NT2/D1 (cell line): Measurements from ENCODE around the gene CPHXL2.

Source experiments
- DNase-seq: peaks from one replicate; pipeline ENCODE4 v3.0.0-alpha.2; 2011; ENCODE audit warnings: low read depth, low spot score
- H3K27me3 ChIP-seq: 2 replicates; pipeline ENCODE4 v1.6.0; 2011; ENCODE audit warnings: mild to moderate bottlenecking; ENCODE audit not compliant: insufficient read length, insufficient read depth
- H3K36me3 ChIP-seq: 2 replicates; pipeline ENCODE4 v1.6.1; 2011; ENCODE audit warnings: mild to moderate bottlenecking, low read length, mixed read lengths; ENCODE audit not compliant: insufficient read depth, insufficient read length
- H3K4me1 ChIP-seq: 2 replicates; pipeline ENCODE4 v1.5.1; 2011; ENCODE audit not compliant: insufficient read depth, insufficient read length
- H3K4me3 ChIP-seq: 2 replicates; pipeline ENCODE4 v1.5.1; 2011; ENCODE audit warnings: low read depth; ENCODE audit not compliant: insufficient read length
- H3K9ac ChIP-seq: 2 replicates; pipeline ENCODE4 v1.6.0; 2011; ENCODE audit warnings: low read depth; ENCODE audit not compliant: insufficient read length
- H3K9me3 ChIP-seq: 2 replicates; pipeline ENCODE4 v1.5.1; 2011; ENCODE audit warnings: mild to moderate bottlenecking, low read length; ENCODE audit not compliant: insufficient read depth
- SUZ12 ChIP-seq: IDR thresholded peaks from 2 replicates; pipeline ENCODE4 v1.6.1; 2011; ENCODE audit not compliant: insufficient read length, insufficient read depth; ENCODE audit errors: extremely low read depth
- YY1 ChIP-seq: IDR thresholded peaks from 2 replicates; pipeline ENCODE4 v1.6.1; 2011; ENCODE audit not compliant: insufficient read length, insufficient read depth
- ZNF274 ChIP-seq: IDR thresholded peaks from 2 replicates; pipeline ENCODE4 v1.6.1; 2011; ENCODE audit warnings: mild to moderate bottlenecking, low read depth, low read length

Gene CPHXL2

DNA sequence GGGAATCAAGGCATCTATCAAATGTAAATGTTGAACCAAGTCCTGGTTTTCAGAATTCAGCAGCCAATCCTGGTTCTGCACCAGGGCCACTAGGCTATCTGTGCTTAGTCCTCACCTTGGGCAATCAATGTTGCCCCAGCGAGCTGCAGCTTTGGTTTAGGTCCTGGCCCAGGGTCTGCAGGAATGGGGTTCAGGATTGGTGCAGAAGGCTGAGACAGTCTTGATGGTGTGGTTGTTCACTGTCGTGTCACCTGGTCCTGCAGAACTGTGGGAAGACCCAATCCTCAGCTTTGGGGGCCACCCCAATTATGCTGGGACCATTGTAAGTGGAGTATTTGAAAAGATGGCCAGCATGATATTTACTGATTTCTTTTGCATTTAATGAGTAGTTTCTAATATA is 18.6 kb downstream of the CPHXL2 start:
- H3K4me3 ChIP-seq: no peak overlapping the region
- H3K36me3 ChIP-seq: peaks cover 57% of the 10 kb centered on the region

DNA sequence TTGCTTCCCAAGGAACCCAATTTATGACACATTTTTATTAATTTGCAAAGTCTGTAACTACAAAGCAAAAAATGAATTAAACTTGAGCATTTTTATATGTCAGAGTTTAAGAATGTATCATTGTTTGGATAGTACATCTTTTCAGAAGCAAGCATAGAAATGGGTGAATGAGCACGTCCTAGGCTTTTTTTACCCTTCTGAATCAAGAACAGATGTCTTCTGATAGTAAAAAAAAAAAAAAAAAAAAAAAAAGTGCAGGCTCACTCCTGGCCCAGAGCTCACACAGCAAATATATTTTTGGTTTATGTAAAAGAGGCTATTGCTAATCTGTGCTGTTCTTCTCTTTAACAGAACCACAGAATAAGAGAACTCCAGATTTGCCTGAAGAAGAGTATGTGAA is 22.9 kb downstream of the CPHXL2 start:
- no peak for DNase-seq
- no peak for TF ChIP-seq SUZ12
- TF ChIP-seq YY1: no peak
- TF ChIP-seq ZNF274: no peak
- Histone ChIP-seq H3K9me3 (no peaks in the 10 kb centered on the region), H3K9ac (no peak overlapping the region), H3K36me3 (peaks cover 59% of the 10 kb centered on the region), H3K27me3 (no peaks in the 10 kb centered on the region), H3K4me3 (no peak overlapping the region), H3K4me1 (no peaks in the 10 kb centered on the region)

More for the DNA sequence above, 18.6 kb downstream of the CPHXL2 start:
- DNase-seq: no peak
- no peaks in the 10 kb centered on the region for H3K27me3 ChIP-seq
- no peaks in the 10 kb centered on the region for H3K4me1 ChIP-seq
- no peak overlapping the region for H3K9ac ChIP-seq
- no peaks in the 10 kb centered on the region for H3K9me3 ChIP-seq
- no peak for TF ChIP-seq ZNF274
- no peak for TF ChIP-seq YY1
- no peak for TF ChIP-seq SUZ12

DNA sequence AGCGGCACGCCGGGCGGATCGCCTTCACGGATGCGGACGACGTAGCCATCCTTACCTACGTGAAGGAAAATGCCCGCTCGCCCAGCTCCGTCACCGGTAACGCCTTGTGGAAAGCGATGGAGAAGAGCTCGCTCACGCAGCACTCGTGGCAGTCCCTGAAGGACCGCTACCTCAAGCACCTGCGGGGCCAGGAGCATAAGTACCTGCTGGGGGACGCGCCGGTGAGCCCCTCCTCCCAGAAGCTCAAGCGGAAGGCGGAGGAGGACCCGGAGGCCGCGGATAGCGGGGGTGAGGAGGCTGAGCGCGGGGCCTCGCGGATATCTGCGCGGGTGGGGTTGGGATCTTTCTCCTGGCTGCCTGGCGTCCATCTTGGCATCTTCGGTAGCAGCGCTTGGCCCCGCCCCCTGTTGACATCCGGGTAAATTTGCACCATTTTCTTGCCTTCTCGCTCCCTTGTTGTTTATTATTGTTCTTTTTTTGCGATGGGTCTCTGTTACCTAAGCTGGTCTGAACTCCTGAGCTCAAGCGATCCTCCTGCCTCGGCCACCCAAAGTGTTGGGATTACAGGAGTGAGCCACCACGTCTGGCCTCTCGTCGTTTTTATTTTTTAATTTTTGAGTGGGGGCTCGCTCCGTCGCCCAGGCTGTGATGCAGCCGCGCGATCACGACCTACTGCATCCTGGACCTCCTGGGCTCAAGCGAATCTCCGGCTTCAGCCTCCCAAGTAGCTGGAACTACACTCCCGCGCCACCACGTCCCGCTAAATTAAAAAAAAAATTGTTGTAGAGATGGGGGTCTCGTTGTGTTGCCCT is 28.3 kb downstream of the CPHXL2 start:
- H3K9ac ChIP-seq: peak overlapping the region; percentile 100
- H3K4me1 ChIP-seq: no peaks in the 10 kb centered on the region
- no peaks in the 10 kb centered on the region for H3K27me3 ChIP-seq
- peak overlapping the region; percentile 99 for H3K4me3 ChIP-seq
- peak; percentile 78 for TF ChIP-seq YY1
- TF ChIP-seq ZNF274: no peak
- DNase-seq: peak; percentile 57
- no peaks in the 10 kb centered on the region for H3K9me3 ChIP-seq
- peaks cover 38% of the 10 kb centered on the region for H3K36me3 ChIP-seq

DNA sequence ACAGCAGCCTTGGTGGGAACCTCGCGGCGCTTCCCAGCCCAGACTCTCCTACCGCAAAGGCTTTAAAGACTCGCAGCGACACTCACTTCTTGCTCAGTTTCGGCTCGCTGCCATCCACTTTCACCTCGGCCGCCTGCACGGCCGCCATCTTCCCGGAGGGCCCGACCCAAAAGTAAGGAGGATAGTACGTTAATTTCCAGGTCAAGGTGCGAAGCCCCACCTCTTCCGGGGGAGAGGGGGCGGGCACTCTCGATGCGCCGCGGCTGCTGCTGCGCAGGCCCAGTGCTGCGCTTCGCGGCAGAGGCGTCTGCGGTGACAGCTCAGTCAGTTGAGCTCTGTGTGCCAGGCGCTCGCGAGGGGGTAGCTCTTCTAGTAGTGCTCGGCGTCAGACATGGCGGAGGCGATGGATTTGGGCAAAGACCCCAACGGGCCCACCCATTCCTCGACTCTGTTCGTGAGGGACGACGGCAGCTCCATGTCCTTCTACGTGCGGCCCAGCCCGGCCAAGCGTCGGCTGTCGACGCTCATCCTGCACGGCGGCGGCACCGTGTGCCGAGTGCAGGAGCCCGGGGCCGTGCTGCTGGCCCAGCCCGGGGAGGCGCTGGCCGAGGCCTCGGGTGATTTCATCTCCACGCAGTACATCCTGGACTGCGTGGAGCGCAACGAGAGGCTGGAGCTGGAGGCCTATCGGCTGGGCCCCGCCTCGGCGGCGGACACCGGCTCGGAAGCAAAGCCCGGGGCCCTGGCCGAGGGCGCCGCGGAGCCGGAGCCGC is 29.1 kb downstream of the CPHXL2 start, which contains the start of the genes KARS1 and TERF2IP:
Gene KARS1 (minus strand): TSS at position 174 of the 773 bp plus-strand sequence. CDS start 26 bp downstream, at position 148.
Gene TERF2IP (plus strand): TSS at position 282 of the 773 bp plus-strand sequence. CDS start 110 bp downstream, at position 392.
- DNase-seq: peak; percentile 90
- Histone ChIP-seq H3K9me3 (no peaks in the 10 kb centered on the region), H3K4me3 (peak within 1 kb of the TSS; percentile 99), H3K4me1 (peaks cover under 1% of the 10 kb centered on the region), H3K9ac (peak within 1 kb of the TSS; percentile 100), H3K27me3 (no peaks in the 10 kb centered on the region), H3K36me3 (peaks cover 44% of the 10 kb centered on the region)
- TF ChIP-seq SUZ12: no peak
- peak; percentile 86 for TF ChIP-seq YY1
- TF ChIP-seq ZNF274: no peak

DNA sequence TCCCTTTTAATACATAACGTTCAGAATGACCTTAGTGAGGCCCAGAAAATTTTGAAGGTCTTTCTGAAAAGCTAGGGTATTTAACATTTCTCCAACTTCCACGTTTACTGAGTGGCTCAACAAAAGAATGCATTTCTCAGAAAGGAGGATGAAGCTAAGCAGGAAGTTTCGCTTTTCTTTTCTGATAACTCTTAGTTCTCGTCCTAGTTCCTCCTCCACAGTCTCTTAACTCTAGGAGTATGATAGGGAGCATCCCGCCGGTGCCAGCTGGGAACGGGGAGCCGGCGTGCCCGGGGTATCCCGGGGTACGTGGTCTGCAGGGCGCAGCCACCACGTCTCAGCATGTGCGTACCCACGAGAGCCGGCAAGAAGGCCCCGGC is 29.7 kb downstream of the CPHXL2 start:
- Histone ChIP-seq H3K36me3 (peaks cover 50% of the 10 kb centered on the region), H3K9ac (peak overlapping the region; percentile 100), H3K4me3 (peak overlapping the region; percentile 99), H3K27me3 (no peaks in the 10 kb centered on the region), H3K4me1 (peaks cover 4% of the 10 kb centered on the region), H3K9me3 (no peaks in the 10 kb centered on the region)
- TF ChIP-seq ZNF274 (no peak), SUZ12 (no peak)
- no peak for DNase-seq

DNA sequence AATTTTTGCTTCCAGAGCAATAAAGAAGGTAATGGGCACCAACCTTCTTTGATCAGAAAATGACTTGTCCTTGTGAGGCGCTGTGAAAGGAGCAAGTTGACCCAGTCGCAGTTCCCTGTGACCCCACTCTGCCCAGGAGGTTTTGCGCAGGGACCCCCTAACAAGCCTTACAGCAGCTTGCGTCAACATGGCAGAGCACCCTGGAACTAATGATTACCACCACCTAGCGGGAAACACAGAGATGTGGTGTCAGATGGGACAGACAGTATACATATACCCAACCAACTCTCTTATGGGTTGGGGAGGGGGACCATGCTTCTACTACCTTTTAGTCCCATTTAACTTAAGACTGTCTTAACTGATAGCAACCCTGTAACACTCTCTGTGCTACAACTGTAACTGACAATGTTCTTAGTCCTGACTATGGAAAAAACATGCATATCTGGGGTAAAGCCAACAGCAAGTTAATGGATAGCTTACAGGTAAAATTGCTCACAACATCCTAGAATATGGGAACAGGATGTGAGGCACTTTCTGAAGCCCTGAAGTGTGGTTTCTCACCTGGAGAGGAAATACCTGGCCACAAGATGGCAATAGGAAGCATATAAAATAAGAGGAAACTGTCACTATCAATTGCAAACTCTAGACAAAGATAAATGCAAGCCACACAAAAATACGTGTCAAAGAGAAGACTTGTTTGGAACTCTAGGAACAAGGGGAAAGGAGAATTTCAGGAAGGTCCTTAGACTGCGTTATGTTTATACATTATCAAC is 32.4 kb downstream of the CPHXL2 start:
- TF ChIP-seq YY1 (no peak), ZNF274 (no peak), SUZ12 (no peak)
- H3K27me3 ChIP-seq: no peaks in the 10 kb centered on the region
- no peak for DNase-seq
- H3K9ac ChIP-seq: no peak overlapping the region
- H3K9me3 ChIP-seq: no peaks in the 10 kb centered on the region
- H3K4me1 ChIP-seq: peaks cover 9% of the 10 kb centered on the region
- peaks cover 68% of the 10 kb centered on the region for H3K36me3 ChIP-seq
- H3K4me3 ChIP-seq: no peak overlapping the region

DNA sequence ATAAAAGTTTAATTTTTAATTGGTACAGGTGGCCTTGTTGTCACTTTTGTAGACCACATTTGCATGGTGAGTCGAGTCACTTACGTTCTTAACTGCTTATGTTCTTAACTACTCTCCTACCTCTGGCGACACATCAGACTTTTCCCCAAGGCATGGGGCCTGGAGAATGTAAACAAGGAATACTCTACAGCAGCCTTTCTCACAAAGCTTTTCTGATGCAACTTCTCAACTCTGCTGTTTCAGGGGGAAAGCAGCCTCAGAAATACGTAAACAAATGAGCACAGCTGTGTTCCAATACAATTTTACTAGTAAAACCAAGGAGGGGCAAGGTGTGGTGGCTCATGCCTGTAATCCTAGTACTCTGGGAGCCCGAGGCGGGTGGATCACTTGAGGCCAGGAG is 36.2 kb downstream of the CPHXL2 start:
- Histone ChIP-seq H3K27me3 (no peaks in the 10 kb centered on the region), H3K36me3 (peaks cover 92% of the 10 kb centered on the region), H3K9ac (peak overlapping the region; percentile 28), H3K4me3 (no peak overlapping the region), H3K4me1 (peaks cover 9% of the 10 kb centered on the region), H3K9me3 (no peaks in the 10 kb centered on the region)
- DNase-seq: no peak
- TF ChIP-seq SUZ12 (no peak), ZNF274 (no peak), YY1 (no peak)
